GM21529 (cell line): ENCODE results near the gene CREB3L1.

Source experiments
- ATAC-seq: cut with Tn5 transposase; IDR thresholded peaks from one replicate; pipeline ENCODE4 v1.9.1; 2021; ENCODE audit not compliant: unreplicated experiment

The CREB3L1 gene

GRCh38 chr11:46342239-46342638, 64.8 kb downstream of the CREB3L1 start:
- ATAC-seq = no peak

GRCh38 chr11:46343520-46343919, 66.1 kb downstream of the CREB3L1 start:
- no peak for ATAC-seq

GRCh38 chr11:46345131-46345597, 67.7 kb downstream of the CREB3L1 start:
- ATAC-seq = no peak

- no peak for ATAC-seq
Observed at GRCh38 chr11:46345881-46346484, 68.5 kb downstream of the CREB3L1 start.

- ATAC-seq = peak; percentile 59
Observed at GRCh38 chr11:46346886-46347636, 69.6 kb downstream of the CREB3L1 start, which contains the start of gene DGKZ. Gene DGKZ (plus strand): TSS chr11:46347463. CDS start chr11:46347660, 197 bp downstream.

- ATAC-seq = peak; percentile 5
Observed at GRCh38 chr11:46347637-46348311, 70.3 kb downstream of the CREB3L1 start.

GRCh38 chr11:46348566-46349401, 71.3 kb downstream of the CREB3L1 start:
- ATAC-seq = no peak

- no peak for ATAC-seq
Observed at GRCh38 chr11:46350695-46351094, 73.2 kb downstream of the CREB3L1 start.

GRCh38 chr11:46351148-46351547, 73.7 kb downstream of the CREB3L1 start:
- no peak for ATAC-seq

- ATAC-seq = no peak
Observed at GRCh38 chr11:46351606-46352005, 74.1 kb downstream of the CREB3L1 start.

GRCh38 chr11:46352063-46352841, 74.8 kb downstream of the CREB3L1 start:
- ATAC-seq = no peak

- ATAC-seq = no peak
Observed at GRCh38 chr11:46353698-46354097, 76.2 kb downstream of the CREB3L1 start.

- no peak for ATAC-seq
Observed at GRCh38 chr11:46356924-46357482, 79.5 kb downstream of the CREB3L1 start.

- no peak for ATAC-seq
Observed at GRCh38 chr11:46357483-46357936, 80.0 kb downstream of the CREB3L1 start.

- no peak for ATAC-seq
Observed at GRCh38 chr11:46359953-46360352, 82.5 kb downstream of the CREB3L1 start.

- ATAC-seq = peak; percentile 20
Observed at GRCh38 chr11:46360878-46361277, 83.4 kb downstream of the CREB3L1 start.

- peak; percentile 93 for ATAC-seq
Observed at GRCh38 chr11:46361283-46362155, 84.1 kb downstream of the CREB3L1 start.

GRCh38 chr11:46362156-46363030, 84.9 kb downstream of the CREB3L1 start:
- ATAC-seq = no peak
